ENCODE measurements around the gene CPZ.
"Not testable (repeated sequence)": the region's sequence is repeated elsewhere in the genome, so short reads cannot be mapped to it uniquely, and the experiment has no call there.

The CPZ gene

DNA sequence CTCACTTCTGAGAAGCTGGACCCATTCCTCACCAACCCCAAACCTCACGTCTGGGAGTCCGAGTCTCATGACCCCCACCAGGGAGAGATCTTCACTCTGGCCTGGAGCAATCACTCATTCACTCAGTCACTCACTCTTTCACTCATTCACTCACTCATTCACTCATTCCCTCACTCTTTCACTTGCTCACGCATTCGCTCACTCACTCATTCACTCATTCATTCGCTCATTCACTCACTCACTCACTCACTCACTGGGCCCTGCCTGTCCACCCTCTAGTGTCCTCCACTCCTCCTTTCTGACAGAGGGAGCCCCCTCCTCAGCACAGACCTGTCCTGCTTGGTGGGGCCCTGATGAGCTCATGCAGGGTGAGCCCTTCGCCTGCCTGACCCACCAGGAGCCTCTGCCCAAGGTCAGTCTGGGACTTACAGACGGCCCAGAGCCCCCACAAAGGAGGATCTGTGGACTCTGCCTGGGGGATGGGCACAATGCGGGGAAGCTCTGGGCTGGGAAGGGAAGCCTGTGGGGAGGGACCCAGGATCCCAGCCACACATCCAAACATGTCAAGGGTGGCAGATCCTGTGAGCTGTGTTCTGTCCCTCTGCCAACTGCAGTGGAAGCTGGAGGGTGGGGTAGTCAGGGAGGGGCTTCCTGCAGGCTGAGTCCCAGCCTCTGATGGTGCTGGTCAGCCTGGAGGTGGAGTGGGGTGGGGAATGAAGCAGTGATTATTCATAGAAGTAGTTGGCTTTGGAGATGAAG, 18.5 kb downstream of the CPZ start:
- no peak for DNase-seq (ENCODE audit: low read depth)

- no peak for DNase-seq (ENCODE audit: low read depth)
Observed at GRCh38 chr4:8612646-8613045, 20.1 kb downstream of the CPZ start.

DNA sequence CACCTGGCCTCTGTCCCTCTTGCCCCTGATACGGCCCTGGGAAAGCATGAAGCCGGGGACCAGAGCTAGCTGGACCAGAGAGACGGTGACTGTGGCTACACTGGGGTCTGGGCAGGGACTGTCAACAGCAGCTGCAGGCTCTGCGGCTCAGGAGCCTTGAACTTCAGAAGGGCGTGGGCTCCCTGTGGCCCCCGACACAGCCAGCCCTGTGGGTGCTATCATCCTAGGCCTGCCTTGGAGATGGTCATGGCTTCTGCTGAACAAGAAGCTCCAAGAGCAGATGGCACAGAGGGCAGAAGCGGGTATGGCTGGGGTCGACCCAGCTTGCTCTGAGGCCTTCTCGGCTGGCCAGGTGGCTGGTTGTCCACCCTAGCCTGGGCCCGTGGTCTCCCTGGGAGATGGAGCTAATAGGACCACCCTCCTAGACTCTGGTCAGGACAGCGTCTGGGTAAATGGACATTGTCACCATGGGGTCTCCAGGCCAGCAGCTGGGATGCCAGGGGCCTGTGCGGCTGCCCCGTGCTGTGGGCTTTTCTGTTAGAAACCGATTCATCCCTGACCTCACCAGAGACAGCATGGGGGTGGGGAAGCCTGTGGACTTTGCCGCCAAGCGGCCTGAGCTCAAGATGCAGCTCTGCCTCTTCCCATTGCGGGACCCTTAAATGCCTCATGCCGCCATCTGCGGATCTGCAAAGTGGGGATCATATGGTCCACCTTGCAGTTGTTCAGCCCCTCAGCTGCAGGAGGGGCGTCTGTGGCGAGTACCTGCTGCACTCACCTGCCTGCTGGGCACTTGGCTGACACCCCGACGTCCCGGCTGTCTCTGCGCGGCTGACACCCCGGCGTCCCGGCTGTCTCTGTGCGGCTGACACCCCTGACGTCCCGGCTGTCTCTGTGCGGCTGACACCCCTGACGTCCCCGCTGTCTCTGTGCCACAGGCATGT, 21.1 kb downstream of the CPZ start:
- no peak for DNase-seq (ENCODE audit: low read depth)

DNA sequence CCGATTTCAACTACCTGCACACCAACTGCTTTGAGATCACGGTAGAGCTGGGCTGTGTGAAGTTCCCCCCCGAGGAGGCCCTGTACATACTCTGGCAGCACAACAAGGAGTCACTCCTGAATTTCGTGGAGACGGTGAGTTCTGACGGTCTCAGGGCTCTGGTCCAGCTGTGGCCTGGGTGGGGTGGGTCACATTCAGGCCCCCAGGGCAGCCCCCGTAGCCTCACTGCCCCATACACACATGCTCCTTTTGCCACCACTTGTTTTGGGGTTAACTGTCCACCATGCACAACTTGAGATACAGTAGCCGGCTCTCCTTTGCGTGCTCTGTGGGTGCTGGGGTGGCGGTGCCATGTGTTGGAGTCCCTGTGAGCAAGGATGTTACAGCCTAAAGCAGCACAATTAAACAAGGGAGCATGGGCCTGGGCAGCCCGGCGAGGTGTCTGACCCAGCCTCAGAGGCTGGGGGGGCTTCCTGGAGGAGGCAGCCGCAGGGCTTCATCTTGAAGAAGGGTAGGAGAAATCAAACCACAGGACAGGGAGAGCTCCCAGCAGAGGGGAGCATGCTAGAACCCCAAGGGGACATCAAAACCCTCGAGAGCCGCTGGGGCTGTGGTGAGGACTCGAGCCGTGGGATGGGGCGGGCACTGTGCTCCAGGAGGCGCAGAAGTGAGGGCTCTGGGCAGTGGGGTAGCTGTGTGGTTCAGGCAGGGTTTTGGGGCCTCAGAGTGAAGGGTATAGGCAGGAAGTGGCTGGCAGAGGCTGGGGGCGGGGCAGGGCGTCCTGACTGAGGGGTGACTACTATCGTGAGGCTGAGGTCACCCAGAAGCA, 22.0 kb downstream of the CPZ start:
- DNase-seq (ENCODE audit: low read depth): no peak

GRCh38 chr4:8615366-8615765, 22.8 kb downstream of the CPZ start:
- no peak for DNase-seq (ENCODE audit: low read depth)

DNA sequence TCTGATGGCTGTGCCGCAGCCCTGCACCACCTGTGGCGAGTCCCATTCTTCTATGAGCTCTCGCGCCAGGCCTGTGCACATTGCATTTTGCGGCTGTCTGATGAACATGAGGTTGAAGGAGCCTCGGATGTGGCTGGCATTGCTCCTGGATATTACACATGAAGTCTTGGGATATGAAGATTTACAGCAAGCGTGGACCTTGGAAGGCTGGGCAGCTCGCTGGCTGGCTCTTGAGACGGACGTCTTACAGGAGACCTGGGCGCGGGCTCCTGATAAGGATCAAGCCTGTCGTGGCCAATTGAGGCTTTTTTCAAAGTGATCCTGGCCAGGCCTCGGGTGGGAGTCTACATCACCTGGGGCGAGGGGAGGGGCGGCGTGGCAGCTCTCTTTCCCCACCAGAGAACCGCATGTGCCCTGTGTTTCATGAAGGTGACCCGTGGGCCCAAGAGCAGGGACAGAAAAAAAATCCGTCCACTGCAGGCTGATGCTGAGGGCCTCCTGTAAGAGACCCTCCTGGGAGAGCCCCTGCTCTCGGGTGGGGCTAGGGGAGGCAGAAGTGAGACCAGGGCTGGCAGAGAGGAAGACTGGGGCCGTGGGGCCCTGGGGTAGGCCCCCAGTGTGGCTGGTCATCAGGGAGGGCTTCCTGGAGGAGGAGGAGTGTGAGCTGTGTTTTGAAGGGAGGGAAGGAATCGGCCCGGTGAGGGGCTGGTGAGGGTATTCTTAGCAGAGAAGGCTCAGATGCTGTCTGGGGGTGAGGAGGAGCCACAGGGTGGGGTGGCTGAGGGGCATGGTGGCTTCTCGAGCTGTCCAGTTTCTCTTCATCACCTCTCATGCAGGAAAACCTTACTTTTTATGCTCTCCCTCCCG, 23.6 kb downstream of the CPZ start:
- no peak for DNase-seq (ENCODE audit: low read depth)

GRCh38 chr4:8616831-8617230, 24.3 kb downstream of the CPZ start:
- no peak for DNase-seq (ENCODE audit: low read depth)

- no peak for DNase-seq (ENCODE audit: low read depth)
Observed at GRCh38 chr4:8617486-8618040, 25.0 kb downstream of the CPZ start.

DNA sequence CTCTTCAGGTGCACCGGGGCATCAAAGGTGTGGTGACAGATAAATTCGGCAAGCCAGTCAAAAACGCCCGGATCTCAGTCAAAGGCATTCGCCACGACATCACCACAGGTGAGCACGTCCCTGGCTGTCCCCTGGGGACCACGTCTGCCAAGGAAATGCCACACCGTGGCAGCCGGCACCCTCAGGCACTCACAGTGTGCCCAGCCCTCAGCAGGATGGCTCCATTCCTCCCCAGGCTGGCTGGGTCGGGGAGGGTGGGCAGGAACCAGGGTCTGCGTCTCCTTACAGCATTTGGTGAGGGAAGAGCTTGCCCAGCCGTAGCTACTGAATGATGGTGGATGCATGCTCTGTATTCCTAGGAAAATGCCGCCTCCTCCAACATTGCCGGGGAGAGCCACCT, 25.9 kb downstream of the CPZ start:
- no peak for DNase-seq (ENCODE audit: low read depth)

- no peak for DNase-seq (ENCODE audit: low read depth)
Observed at GRCh38 chr4:8618961-8619720, 26.6 kb downstream of the CPZ start.

DNA sequence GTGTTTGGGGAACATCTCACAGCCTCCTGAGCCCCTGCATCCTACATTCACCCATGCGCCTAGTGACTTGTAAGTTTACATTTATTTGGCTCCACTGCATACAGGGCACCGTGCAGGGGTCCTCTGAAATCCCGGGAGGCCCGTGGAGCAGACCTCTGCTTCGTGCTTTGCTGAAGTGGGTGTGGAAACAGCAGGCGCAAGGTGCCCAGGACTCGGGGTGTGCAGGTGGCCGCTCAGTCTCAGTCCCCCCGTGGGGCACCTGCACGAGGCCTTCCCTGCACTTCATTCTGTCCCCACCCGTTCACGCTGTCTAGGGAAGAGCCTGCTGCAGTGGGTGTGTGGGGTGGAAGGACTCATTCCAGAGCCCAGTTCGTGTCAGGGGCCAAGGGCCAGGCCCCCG, 28.6 kb downstream of the CPZ start:
- DNase-seq (ENCODE audit: low read depth): not testable (repeated sequence)

DNA sequence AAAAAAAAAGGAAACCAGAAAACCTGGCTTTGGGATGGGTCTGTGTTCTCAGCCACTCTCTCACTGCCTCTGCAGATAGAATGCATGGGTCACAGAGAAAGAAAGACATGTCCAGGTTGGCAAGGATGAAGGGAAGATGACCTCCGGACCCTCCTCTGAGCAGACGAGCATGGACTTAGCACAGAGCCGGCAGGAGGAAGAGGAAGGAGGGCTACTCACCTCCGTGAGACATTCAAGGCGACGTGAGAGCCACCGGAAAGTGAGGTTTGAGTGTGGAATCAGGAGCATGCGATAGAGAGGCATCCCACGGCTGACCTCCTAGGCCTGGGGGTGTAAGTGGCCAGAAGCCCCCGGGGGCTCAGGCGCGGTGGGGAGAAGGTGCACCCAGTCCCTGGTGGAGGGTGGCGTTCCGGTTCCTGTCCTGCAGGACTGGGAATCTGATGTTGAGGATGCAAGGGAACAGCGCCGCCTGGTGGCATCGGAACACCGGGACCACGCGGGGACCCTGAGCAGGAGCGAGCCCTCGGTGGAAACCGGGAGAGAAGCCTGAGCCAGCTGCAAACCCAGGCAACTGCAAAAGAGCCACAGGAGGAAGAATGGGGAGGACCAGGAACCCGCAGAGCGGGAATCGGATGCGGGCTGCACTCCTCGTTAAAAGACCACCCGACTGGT, 32.2 kb downstream of the CPZ start:
- DNase-seq (ENCODE audit: low read depth): not testable (repeated sequence)

DNA sequence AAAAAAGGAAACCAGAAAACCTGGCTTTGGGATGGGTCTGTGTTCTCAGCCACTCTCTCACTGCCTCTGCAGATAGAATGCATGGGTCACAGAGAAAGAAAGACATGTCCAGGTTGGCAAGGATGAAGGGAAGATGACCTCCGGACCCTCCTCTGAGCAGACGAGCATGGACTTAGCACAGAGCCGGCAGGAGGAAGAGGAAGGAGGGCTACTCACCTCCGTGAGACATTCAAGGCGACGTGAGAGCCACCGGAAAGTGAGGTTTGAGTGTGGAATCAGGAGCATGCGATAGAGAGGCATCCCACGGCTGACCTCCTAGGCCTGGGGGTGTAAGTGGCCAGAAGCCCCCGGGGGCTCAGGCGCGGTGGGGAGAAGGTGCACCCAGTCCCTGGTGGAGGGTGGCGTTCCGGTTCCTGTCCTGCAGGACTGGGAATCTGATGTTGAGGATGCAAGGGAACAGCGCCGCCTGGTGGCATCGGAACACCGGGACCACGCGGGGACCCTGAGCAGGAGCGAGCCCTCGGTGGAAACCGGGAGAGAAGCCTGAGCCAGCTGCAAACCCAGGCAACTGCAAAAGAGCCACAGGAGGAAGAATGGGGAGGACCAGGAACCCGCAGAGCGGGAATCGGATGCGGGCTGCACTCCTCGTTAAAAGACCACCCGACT, 37.8 kb downstream of the CPZ start:
- not testable (repeated sequence) for DNase-seq (ENCODE audit: low read depth)

DNA sequence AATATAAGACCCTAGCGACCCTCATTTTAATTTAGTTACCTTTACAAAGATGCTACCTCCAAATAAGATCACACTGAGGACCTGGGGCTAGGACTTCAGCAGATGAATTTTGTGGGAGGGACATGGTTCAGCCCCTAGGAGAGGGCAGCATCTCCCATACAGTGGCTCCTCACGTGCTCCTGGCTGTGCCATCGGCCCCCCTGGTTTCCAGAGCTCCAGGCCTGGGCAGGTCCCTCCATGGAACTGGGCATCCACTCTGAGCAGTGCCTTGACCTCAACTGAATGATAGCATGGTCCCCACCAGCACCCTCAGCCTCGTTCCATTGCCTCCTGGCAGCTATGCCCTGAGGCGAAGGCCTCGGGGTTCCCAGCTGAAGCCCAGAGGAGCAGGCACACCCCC, 39.3 kb downstream of the CPZ start:
- not testable (repeated sequence) for DNase-seq (ENCODE audit: low read depth)

- not testable (repeated sequence) for DNase-seq (ENCODE audit: low read depth)
Observed at GRCh38 chr4:8634773-8635172, 42.2 kb downstream of the CPZ start.

- not testable (repeated sequence) for DNase-seq (ENCODE audit: low read depth)
Observed at GRCh38 chr4:8635897-8636554, 43.5 kb downstream of the CPZ start.

DNA sequence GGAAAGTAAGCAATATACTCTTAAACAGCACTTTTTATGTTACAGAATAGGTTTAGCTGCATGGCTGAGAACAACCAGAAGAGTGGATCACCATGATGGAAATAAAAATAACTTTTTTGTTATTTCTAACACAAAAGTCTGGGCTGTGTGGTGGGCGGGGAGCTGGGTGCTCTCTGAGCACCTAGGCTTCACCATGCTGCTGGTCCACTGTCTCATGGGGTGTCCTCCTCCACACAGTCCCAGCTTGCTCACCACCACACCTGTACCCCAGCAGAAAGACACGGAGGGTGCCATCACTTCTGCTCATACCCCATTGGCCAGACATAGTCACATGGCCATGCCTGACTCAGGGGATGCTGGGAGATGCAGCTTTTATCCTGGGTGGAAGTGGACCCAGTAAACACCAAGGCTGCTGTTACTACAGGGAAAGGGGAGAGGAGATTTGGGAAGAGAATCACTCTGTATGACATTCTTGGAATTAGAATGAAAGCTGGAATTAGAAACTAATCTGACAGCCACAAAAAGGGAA, 45.0 kb downstream of the CPZ start:
- DNase-seq (ENCODE audit: low read depth): no peak

- DNase-seq (ENCODE audit: low read depth): no peak
Observed at GRCh38 chr4:8639021-8639420, 46.5 kb downstream of the CPZ start.
